IMR-90 (cell line): Measurements from ENCODE around the gene PEF1. TPM values are rescaled to one million over a fixed set of nuclear protein-coding genes. Genes with fewer than 3 reads are reported as not detected.

ENCODE experiments used
- ATAC-seq: fragments of 200-7000 bp; cut with Tn5 transposase; 2 replicates; pipeline ENCODE4 v1.9.1; 2020; ENCODE audit warnings: low read depth, mild to moderate bottlenecking, moderate library complexity
- BruUV-seq: library from RNA; stranded (reverse); fragments of 400-500 nt; replicated peaks from 2 replicates; lab custom pipeline; 2021; lab: Mats Ljungman, UMichigan
- CTCF ChIA-PET: fragments of 300-600 bp; formaldehyde crosslinking; extraction: SDS; loops from one replicate; lab custom pipeline; 2021; ENCODE audit warnings: antibody characterized with exemption; lab: Yijun Ruan, JAX
- POLR2A ChIA-PET: fragments of 300-600 bp; sonication (Branson Sonifier 250); formaldehyde crosslinking; loops from one replicate; lab custom pipeline; 2022; ENCODE audit warnings: antibody characterized with exemption; ENCODE audit not compliant: unreplicated experiment; lab: Charles Lee
- DNase-seq: peaks from one replicate; pipeline ENCODE4 v3.0.0; 2013
- H2AFZ ChIP-seq: replicated peaks from 2 replicates; pipeline ENCODE3; 2013; ENCODE audit warnings: low read length, mild to moderate bottlenecking; ENCODE audit not compliant: poor library complexity
- H2AK5ac ChIP-seq: 2 replicates; pipeline ENCODE4 v1.6.1; 2013; ENCODE audit warnings: low read depth, low read length, inconsistent platforms
- H2AK9ac ChIP-seq: replicated peaks from 2 replicates; pipeline ENCODE3; 2013; ENCODE audit warnings: mild to moderate bottlenecking, low read depth, low read length, moderate library complexity; ENCODE audit not compliant: poor library complexity
- H2BK120ac ChIP-seq: 2 replicates; pipeline ENCODE4 v1.6.1; 2013; ENCODE audit warnings: low read depth, low read length, inconsistent platforms
- H2BK15ac ChIP-seq: 3 replicates; pipeline ENCODE4 v1.6.1; 2013; ENCODE audit warnings: low read depth, low read length, inconsistent platforms
- H2BK20ac ChIP-seq: 2 replicates; pipeline ENCODE4 v1.6.1; 2013; ENCODE audit warnings: low read depth, mild to moderate bottlenecking, inconsistent platforms, low read length, moderate library complexity
- H2BK5ac ChIP-seq: 2 replicates; pipeline ENCODE4 v1.6.1; 2013; ENCODE audit warnings: mild to moderate bottlenecking, low read depth, low read length, inconsistent platforms; ENCODE audit not compliant: poor library complexity, severe bottlenecking
- H3K14ac ChIP-seq: replicated peaks from 2 replicates; pipeline ENCODE4 v1.6.1; 2013; ENCODE audit warnings: low read depth, low read length, inconsistent platforms
- H3K18ac ChIP-seq: 2 replicates; pipeline ENCODE4 v1.6.1; 2013; ENCODE audit warnings: low read depth, low read length, control low read depth
- H3K23ac ChIP-seq: 2 replicates; pipeline ENCODE4 v1.6.1; 2013; ENCODE audit warnings: low read depth, low read length, inconsistent platforms
- H3K27ac ChIP-seq: 2 replicates; pipeline ENCODE4 v1.5.1; 2013; ENCODE audit warnings: mild to moderate bottlenecking, control low read depth, low read length; ENCODE audit not compliant: insufficient read depth
- H3K27me3 ChIP-seq: 2 replicates; pipeline ENCODE4 v1.6.1; 2013; ENCODE audit warnings: low read length; ENCODE audit not compliant: control insufficient read depth, insufficient read depth
- H3K36me3 ChIP-seq: 2 replicates; pipeline ENCODE4 v1.6.1; 2013; ENCODE audit warnings: low read length, mixed read lengths; ENCODE audit not compliant: control insufficient read depth, insufficient read depth
- H3K4ac ChIP-seq: 2 replicates; pipeline ENCODE4 v1.6.1; 2013; ENCODE audit warnings: low read depth, low read length, inconsistent platforms
- H3K4me1 ChIP-seq: 2 replicates; pipeline ENCODE4 v1.6.1; 2013; ENCODE audit warnings: low read length, mixed read lengths; ENCODE audit not compliant: control insufficient read depth, insufficient read depth
- H3K4me2 ChIP-seq: 2 replicates; pipeline ENCODE4 v1.6.1; 2013; ENCODE audit warnings: low read depth, mild to moderate bottlenecking, control low read depth, low read length, moderate library complexity
- H3K4me3 ChIP-seq: 2 replicates; pipeline ENCODE4 v1.5.1; 2013; ENCODE audit warnings: low read depth, mild to moderate bottlenecking, control low read depth, low read length, moderate library complexity; ENCODE audit not compliant: insufficient read depth
- H3K56ac ChIP-seq: 2 replicates; pipeline ENCODE4 v1.6.1; 2013; ENCODE audit warnings: low read length, inconsistent platforms; ENCODE audit not compliant: insufficient read depth; ENCODE audit errors: extremely low read depth
- H3K79me1 ChIP-seq, 2 experiments: 2 replicates each; pipeline ENCODE4 v1.6.1; 2013; ENCODE audit warnings: low read length in 2 of 2, inconsistent platforms in 1 of 2, low read depth in 1 of 2
- H3K9ac ChIP-seq: 2 replicates; pipeline ENCODE4 v1.6.1; 2013; ENCODE audit warnings: low read depth, low read length, control low read depth
- H3K9me1 ChIP-seq: 2 replicates; pipeline ENCODE4 v1.6.1; 2013; ENCODE audit warnings: low read length, inconsistent platforms; ENCODE audit not compliant: insufficient read depth
- H3K9me3 ChIP-seq: 2 replicates; pipeline ENCODE4 v1.6.1; 2013; ENCODE audit warnings: low read length; ENCODE audit not compliant: control insufficient read depth, insufficient read depth
- H4K20me1 ChIP-seq: 2 replicates; pipeline ENCODE4 v1.6.1; 2013; ENCODE audit warnings: low read length, inconsistent platforms; ENCODE audit not compliant: insufficient read depth
- H4K5ac ChIP-seq: 2 replicates; pipeline ENCODE4 v1.6.1; 2013; ENCODE audit warnings: mild to moderate bottlenecking, low read depth, low read length, control low read depth
- H4K8ac ChIP-seq, 2 experiments: 2 replicates each; pipeline ENCODE4 v1.6.1; 2013; ENCODE audit warnings: low read depth in 2 of 2, low read length in 2 of 2, control low read depth in 1 of 2, inconsistent platforms in 1 of 2
- H4K91ac ChIP-seq: 2 replicates; pipeline ENCODE4 v1.6.1; 2013; ENCODE audit warnings: low read depth, low read length, inconsistent platforms; ENCODE audit not compliant: insufficient read depth
- BHLHE40 ChIP-seq: fragments of 150-350 bp; IDR thresholded peaks from 2 replicates; pipeline ENCODE4 v1.6.1; 2016; ENCODE audit warnings: mild to moderate bottlenecking, low read depth, low read length
- CEBPB ChIP-seq: IDR thresholded peaks from 2 replicates; pipeline ENCODE4 v1.6.1; 2012; ENCODE audit warnings: low read depth, low read length, improper control_type of control experiment
- CHD1 ChIP-seq: IDR thresholded peaks from 2 replicates; pipeline ENCODE4 v1.6.1; 2012; ENCODE audit warnings: low read depth, low read length, improper control_type of control experiment
- FOS ChIP-seq: fragments of 150-350 bp; IDR thresholded peaks from 2 replicates; pipeline ENCODE4 v1.6.1; 2016; ENCODE audit warnings: low read depth, low read length
- MAFK ChIP-seq: IDR thresholded peaks from 2 replicates; pipeline ENCODE4 v1.6.1; 2012; ENCODE audit warnings: low read depth, low read length, improper control_type of control experiment
- MAZ ChIP-seq: IDR thresholded peaks from 2 replicates; pipeline ENCODE4 v1.6.1; 2012; ENCODE audit warnings: low read depth, mild to moderate bottlenecking, low read length, improper control_type of control experiment, moderate library complexity, borderline replicate concordance
- MXI1 ChIP-seq: IDR thresholded peaks from 2 replicates; pipeline ENCODE4 v1.6.1; 2012; ENCODE audit warnings: low read depth, mild to moderate bottlenecking, low read length, moderate library complexity, borderline replicate concordance
- NFE2L2 ChIP-seq: fragments of 150-350 bp; IDR thresholded peaks from 2 replicates; pipeline ENCODE4 v1.6.1; 2016; ENCODE audit warnings: low read depth, mild to moderate bottlenecking, low read length
- POLR2A ChIP-seq: IDR thresholded peaks from 2 replicates; pipeline ENCODE4 v1.6.1; 2012; ENCODE audit warnings: mild to moderate bottlenecking, low read depth, low read length
- RAD21 ChIP-seq: IDR thresholded peaks from 2 replicates; pipeline ENCODE4 v1.6.1; 2012; ENCODE audit warnings: low read length, improper control_type of control experiment
- RCOR1 ChIP-seq: IDR thresholded peaks from 2 replicates; pipeline ENCODE4 v1.6.1; 2012; ENCODE audit warnings: mild to moderate bottlenecking, low read length, improper control_type of control experiment; ENCODE audit not compliant: insufficient replicate concordance
- RFX5 ChIP-seq: IDR thresholded peaks from 2 replicates; pipeline ENCODE4 v1.8.0; 2012; ENCODE audit warnings: low read depth, mild to moderate bottlenecking, low read length, moderate library complexity
- SMC3 ChIP-seq: fragments of 150-350 bp; IDR thresholded peaks from 2 replicates; pipeline ENCODE4 v1.6.1; 2016; ENCODE audit warnings: low read depth, mild to moderate bottlenecking, antibody characterized with exemption, low read length, moderate library complexity
- WGBS, 2 experiments: methylation state at CpG; one replicate each; pipeline versions ENCODE4 v1.1.5 to v1.1.7; 2013; ENCODE audit warnings: missing lambda C conversion rate in 2 of 2; ENCODE audit not compliant: insufficient read length in 1 of 2; ENCODE audit errors: extremely low coverage in 2 of 2; 5-methylcytosine and 5-hydroxymethylcytosine counted together
- dilution Hi-C: fragments of 300-500 bp; cut with HindIII; formaldehyde crosslinking; loops from one replicate; pipeline ENCODE4 v1.14.3; 2018; ENCODE audit warnings: low sequenced_read_pairs; ENCODE audit not compliant: unreplicated experiment
- in situ Hi-C: fragments of 300-500 bp; cut with MboI; formaldehyde crosslinking; loops from 3 replicates; pipeline ENCODE4 v1.14.3; 2019; ENCODE audit warnings: low sequenced_read_pairs, inconsistent platforms, mixed read lengths
- intact Hi-C: fragments of 100-400 bp; cut with micrococcal nuclease; formaldehyde crosslinking; loops from 2 replicates; pipeline ENCODE4 v1.10.0; 2022
- polyA plus RNA-seq, 3 experiments: library from polyadenylated mRNA; depleted of rRNA; stranded (reverse); fragments of >200 nt; gene quantifications; 2 replicates each; pipeline ENCODE4 v1.2.3, GENCODE V29; 2012; ENCODE audit warnings: low replicate concordance in 1 of 3
- total RNA-seq: library from RNA; depleted of rRNA; stranded (reverse); fragments of >200 nt; gene quantifications from 2 replicates; pipeline ENCODE4 v1.2.3, GENCODE V29; 2012
- TF ChIP-seq, protein P1 (sequence below): conservative IDR thresholded peaks from 2 replicates; pipeline ENCODE4 v1.5.1; 2012; ENCODE audit warnings: mild to moderate bottlenecking, low read depth, low read length, improper control_type of control experiment
- TF ChIP-seq, protein P2 (sequence below): fragments of 150-350 bp; IDR thresholded peaks from 2 replicates; pipeline ENCODE4 v1.6.1; 2016; ENCODE audit warnings: low read depth, mild to moderate bottlenecking, low read length, moderate library complexity, borderline replicate concordance
- TF ChIP-seq, protein P3 (sequence below): fragments of 150-350 bp; IDR thresholded peaks from 2 replicates; pipeline ENCODE4 v1.6.1; 2017; ENCODE audit warnings: mild to moderate bottlenecking, antibody characterized with exemption, low read length, low read depth

Gene PEF1
- total and polyA plus RNA-seq, 2 of the 4 experiments (the other 2 are of a cell fraction) = 84.2 to 104 TPM

DNA sequence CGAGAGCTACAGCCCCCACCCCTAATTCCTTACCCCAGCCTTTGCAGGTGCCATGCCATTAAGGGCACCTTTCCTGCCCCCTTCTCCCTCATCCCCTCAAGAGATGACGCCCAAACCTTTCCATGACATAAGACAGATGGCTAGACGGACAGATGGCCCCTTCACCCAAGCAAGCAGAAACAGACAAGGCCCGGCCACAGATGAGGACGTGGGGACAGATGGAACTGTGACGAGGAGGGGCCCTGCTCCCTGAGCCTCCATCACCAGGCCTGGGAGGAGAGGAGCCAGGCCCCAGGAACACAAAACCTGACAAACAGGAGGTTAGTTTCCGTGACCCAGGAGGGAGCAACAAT lies 24.7 kb upstream of the PEF1 start:
- intact Hi-C loops (no loop called here), dilution Hi-C loops (no loop called here), in situ Hi-C loops (loop anchor here (10.0 kb wide), 1 partner anchor 75 kb away; no protein-coding TSS in a partner anchor)
- Histone ChIP-seq H3K4me1 (peaks cover 12% of the 10 kb centered on the region), H2BK15ac (no peak overlapping the region), H3K4ac (no peak overlapping the region), H3K27ac (no peak overlapping the region), H4K8ac (no peak overlapping the region), H3K23ac (no peak overlapping the region), H3K56ac (no peak overlapping the region), H3K9me3 (no peaks in the 10 kb centered on the region), H3K14ac (no peak overlapping the region), H3K79me1 (peaks cover 0 to 3% of the 10 kb centered on the region in 2 experiments; a peak in 1 of 4 replicates), H4K5ac (no peak overlapping the region), H3K9me1 (peaks cover 7% of the 10 kb centered on the region; the same call in 1 of the 2 replicates), H3K27me3 (no peaks in the 10 kb centered on the region), H3K4me3 (no peak overlapping the region), H3K4me2 (no peak overlapping the region), H4K91ac (no peak overlapping the region), H2BK20ac (no peak overlapping the region), H3K36me3 (peaks cover 75% of the 10 kb centered on the region), H3K18ac (no peak overlapping the region), H2AFZ (peak overlapping the region; percentile 33), H2BK120ac (no peak overlapping the region; the same call in 1 of the 2 replicates), H3K9ac (no peak overlapping the region), H2BK5ac (no peak overlapping the region), H4K20me1 (no peaks in the 10 kb centered on the region), H2AK5ac (peak overlapping the region; percentile 33; the same call in 1 of the 2 replicates), H2AK9ac (peak overlapping the region; percentile 48)
- TF ChIP-seq MAFK (no peak), POLR2A (no peak), MXI1 (no peak), CEBPB (no peak), FOS (no peak), NFE2L2 (no peak), RFX5 (no peak), RAD21 (no peak), CHD1 (no peak), MAZ (no peak), SMC3 (no peak), RCOR1 (no peak), BHLHE40 (no peak)
- TF ChIP-seq, protein P1, sequence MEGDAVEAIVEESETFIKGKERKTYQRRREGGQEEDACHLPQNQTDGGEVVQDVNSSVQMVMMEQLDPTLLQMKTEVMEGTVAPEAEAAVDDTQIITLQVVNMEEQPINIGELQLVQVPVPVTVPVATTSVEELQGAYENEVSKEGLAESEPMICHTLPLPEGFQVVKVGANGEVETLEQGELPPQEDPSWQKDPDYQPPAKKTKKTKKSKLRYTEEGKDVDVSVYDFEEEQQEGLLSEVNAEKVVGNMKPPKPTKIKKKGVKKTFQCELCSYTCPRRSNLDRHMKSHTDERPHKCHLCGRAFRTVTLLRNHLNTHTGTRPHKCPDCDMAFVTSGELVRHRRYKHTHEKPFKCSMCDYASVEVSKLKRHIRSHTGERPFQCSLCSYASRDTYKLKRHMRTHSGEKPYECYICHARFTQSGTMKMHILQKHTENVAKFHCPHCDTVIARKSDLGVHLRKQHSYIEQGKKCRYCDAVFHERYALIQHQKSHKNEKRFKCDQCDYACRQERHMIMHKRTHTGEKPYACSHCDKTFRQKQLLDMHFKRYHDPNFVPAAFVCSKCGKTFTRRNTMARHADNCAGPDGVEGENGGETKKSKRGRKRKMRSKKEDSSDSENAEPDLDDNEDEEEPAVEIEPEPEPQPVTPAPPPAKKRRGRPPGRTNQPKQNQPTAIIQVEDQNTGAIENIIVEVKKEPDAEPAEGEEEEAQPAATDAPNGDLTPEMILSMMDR = no peak
- TF ChIP-seq, protein P2, sequence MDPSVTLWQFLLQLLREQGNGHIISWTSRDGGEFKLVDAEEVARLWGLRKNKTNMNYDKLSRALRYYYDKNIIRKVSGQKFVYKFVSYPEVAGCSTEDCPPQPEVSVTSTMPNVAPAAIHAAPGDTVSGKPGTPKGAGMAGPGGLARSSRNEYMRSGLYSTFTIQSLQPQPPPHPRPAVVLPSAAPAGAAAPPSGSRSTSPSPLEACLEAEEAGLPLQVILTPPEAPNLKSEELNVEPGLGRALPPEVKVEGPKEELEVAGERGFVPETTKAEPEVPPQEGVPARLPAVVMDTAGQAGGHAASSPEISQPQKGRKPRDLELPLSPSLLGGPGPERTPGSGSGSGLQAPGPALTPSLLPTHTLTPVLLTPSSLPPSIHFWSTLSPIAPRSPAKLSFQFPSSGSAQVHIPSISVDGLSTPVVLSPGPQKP = no peak
- TF ChIP-seq, protein P3, sequence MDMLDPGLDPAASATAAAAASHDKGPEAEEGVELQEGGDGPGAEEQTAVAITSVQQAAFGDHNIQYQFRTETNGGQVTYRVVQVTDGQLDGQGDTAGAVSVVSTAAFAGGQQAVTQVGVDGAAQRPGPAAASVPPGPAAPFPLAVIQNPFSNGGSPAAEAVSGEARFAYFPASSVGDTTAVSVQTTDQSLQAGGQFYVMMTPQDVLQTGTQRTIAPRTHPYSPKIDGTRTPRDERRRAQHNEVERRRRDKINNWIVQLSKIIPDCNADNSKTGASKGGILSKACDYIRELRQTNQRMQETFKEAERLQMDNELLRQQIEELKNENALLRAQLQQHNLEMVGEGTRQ = no peak
- DNase-seq = no peak
- no peak for ATAC-seq
- WGBS, 2 experiments = 83% methylated on average over 1 of the region's 7 CpGs; no CpG with 5 or more reads in 1 of the 2 experiments
- ChIA-PET POLR2A (no interaction called here), CTCF (interaction anchor here (0.8 kb wide), 1 partner anchor 119 kb away, joined by 3 read pairs; no protein-coding TSS in a partner anchor)
- no TSS peak for BruUV-seq
